HL-60/S4 treated with phorbol 12-myristate 13-acetate at 8.2 ng/mL for 4 days and 3 days (cell line): ENCODE results near the gene RNF130.
"Not testable (repeated sequence)": the region's sequence is repeated elsewhere in the genome, so short reads cannot be mapped to it uniquely, and the experiment has no call there.

Source experiments
- in situ Hi-C: fragments of 300-500 bp; cut with MboI; formaldehyde crosslinking; loops from 2 replicates; pipeline ENCODE4 v1.15.0; 2022; ENCODE audit warnings: low sequenced_read_pairs

RNF130 gene

GRCh38 chr5:180103487-180104167 lies 32.1 kb upstream of the RNF130 start:
- in situ Hi-C loops = no loop called here

GRCh38 chr5:180102636-180103035 lies 31.1 kb upstream of the RNF130 start:
- in situ Hi-C loops = no loop called here

GRCh38 chr5:180101451-180102105 lies 30.0 kb upstream of the RNF130 start:
- in situ Hi-C loops = no loop called here

GRCh38 chr5:180100621-180101450 lies 29.3 kb upstream of the RNF130 start:
- in situ Hi-C loops = no loop called here

GRCh38 chr5:180099733-180100611 lies 28.4 kb upstream of the RNF130 start:
- in situ Hi-C loops = no loop called here

GRCh38 chr5:180098991-180099732 lies 27.6 kb upstream of the RNF130 start:
- in situ Hi-C loops = no loop called here

GRCh38 chr5:180098526-180098925 lies 27.0 kb upstream of the RNF130 start:
- in situ Hi-C loops = no loop called here

- in situ Hi-C loops = no loop called here
Observed at GRCh38 chr5:180097926-180098325, 26.4 kb upstream of the RNF130 start.

- in situ Hi-C loops = no loop called here
Observed at GRCh38 chr5:180097163-180097894, 25.8 kb upstream of the RNF130 start.

- in situ Hi-C loops = no loop called here
Observed at GRCh38 chr5:180096616-180097015, 25.1 kb upstream of the RNF130 start.

GRCh38 chr5:180095545-180095944 lies 24.0 kb upstream of the RNF130 start:
- in situ Hi-C loops = no loop called here

GRCh38 chr5:180093651-180094382 lies 22.3 kb upstream of the RNF130 start:
- in situ Hi-C loops = no loop called here

- in situ Hi-C loops = no loop called here
Observed at GRCh38 chr5:180093241-180093640, 21.7 kb upstream of the RNF130 start.

GRCh38 chr5:180090769-180091546 lies 19.4 kb upstream of the RNF130 start:
- in situ Hi-C loops = no loop called here

- in situ Hi-C loops = no loop called here
Observed at GRCh38 chr5:180090098-180090768, 18.7 kb upstream of the RNF130 start.

GRCh38 chr5:180089628-180090027 lies 18.1 kb upstream of the RNF130 start:
- in situ Hi-C loops = not testable (repeated sequence)

GRCh38 chr5:180088561-180088960 lies 17.0 kb upstream of the RNF130 start:
- in situ Hi-C loops = no loop called here
